Measurements from ENCODE around the gene FHIP1A.
A peak's percentile ranks its signal among the peaks of the same experiment; 100 is the strongest.

The FHIP1A gene

GRCh38 chr4:151446208-151446607 lies 37.2 kb downstream of the FHIP1A start:
- no CpG with 5 or more reads among the region's 2 CpGs for WGBS (ENCODE audit: extremely low coverage, insufficient coverage, insufficient read length)
- no peaks in the 10 kb centered on the region for H3K4me1 ChIP-seq (ENCODE audit: control insufficient read depth in 1 of 2, insufficient read depth in 2 of 2, low read length in 2 of 2)
- H3K27me3 ChIP-seq (ENCODE audit: insufficient read depth, low read length) = no peaks in the 10 kb centered on the region
- no peak overlapping the region for H3K4me2 ChIP-seq (ENCODE audit: low read length)
- no peak overlapping the region for H3K23ac ChIP-seq (ENCODE audit: low read length)
- no peaks in the 10 kb centered on the region for H3K9me3 ChIP-seq (ENCODE audit: insufficient read depth, low read depth, low read length)
- H2BK120ac ChIP-seq (ENCODE audit: insufficient read depth, low read length, poor library complexity) = no peak overlapping the region
- no peak overlapping the region for H3K9ac ChIP-seq (ENCODE audit: low read length)
- no peak overlapping the region for H2BK5ac ChIP-seq (ENCODE audit: low read depth, low read length, poor library complexity)
- H3K18ac ChIP-seq (ENCODE audit: low read length) = no peak overlapping the region
- no peaks in the 10 kb centered on the region for H3K79me1 ChIP-seq (ENCODE audit: low read length)
- no peaks in the 10 kb centered on the region for H3K36me3 ChIP-seq (ENCODE audit: control insufficient read depth in 1 of 2, insufficient read depth in 2 of 2, low read length in 2 of 2)
- no peak overlapping the region for H2AK5ac ChIP-seq (ENCODE audit: low read length)
- no peak overlapping the region for H4K91ac ChIP-seq (ENCODE audit: low read depth, low read length)
- no peaks in the 10 kb centered on the region for H3K79me2 ChIP-seq (ENCODE audit: control insufficient read depth, insufficient read depth, low read length, poor library complexity)
- no peak overlapping the region for H3K4ac ChIP-seq (ENCODE audit: low read depth, low read length)
- no peak overlapping the region for H2AFZ ChIP-seq (ENCODE audit: insufficient read depth, low read length, poor library complexity)
- no peak overlapping the region for H3K4me3 ChIP-seq (ENCODE audit: low read depth, low read length)
- H2BK12ac ChIP-seq (ENCODE audit: low read length) = no peak overlapping the region
- H4K12ac ChIP-seq (ENCODE audit: low read depth, low read length) = no peak overlapping the region
- no peak overlapping the region for H4K8ac ChIP-seq (ENCODE audit: low read depth, low read length)
- no peak for DNase-seq
- no peak overlapping the region for H3K27ac ChIP-seq (ENCODE audit: low read depth, low read length)
- H3K14ac ChIP-seq (ENCODE audit: low read length) = no peak overlapping the region

- Histone ChIP-seq H4K91ac (ENCODE audit: low read depth, low read length) (no peak overlapping the region), H3K4me3 (ENCODE audit: low read depth, low read length) (no peak overlapping the region), H4K8ac (ENCODE audit: low read depth, low read length) (no peak overlapping the region), H3K9ac (ENCODE audit: low read length) (no peak overlapping the region), H2BK5ac (ENCODE audit: low read depth, low read length, poor library complexity) (no peak overlapping the region), H3K4ac (ENCODE audit: low read depth, low read length) (no peak overlapping the region), H3K9me3 (ENCODE audit: insufficient read depth, low read depth, low read length) (no peaks in the 10 kb centered on the region), H3K36me3 (ENCODE audit: control insufficient read depth in 1 of 2, insufficient read depth in 2 of 2, low read length in 2 of 2) (no peaks in the 10 kb centered on the region), H2AFZ (ENCODE audit: insufficient read depth, low read length, poor library complexity) (no peak overlapping the region), H3K4me1 (ENCODE audit: control insufficient read depth in 1 of 2, insufficient read depth in 2 of 2, low read length in 2 of 2) (peaks cover 4 to 7% of the 10 kb centered on the region in 2 experiments), H3K79me1 (ENCODE audit: low read length) (no peaks in the 10 kb centered on the region), H3K23ac (ENCODE audit: low read length) (no peak overlapping the region), H3K79me2 (ENCODE audit: control insufficient read depth, insufficient read depth, low read length, poor library complexity) (no peaks in the 10 kb centered on the region), H2AK5ac (ENCODE audit: low read length) (no peak overlapping the region), H3K14ac (ENCODE audit: low read length) (no peak overlapping the region), H3K27me3 (ENCODE audit: insufficient read depth, low read length) (no peaks in the 10 kb centered on the region), H3K4me2 (ENCODE audit: low read length) (no peak overlapping the region), H4K12ac (ENCODE audit: low read depth, low read length) (no peak overlapping the region), H3K27ac (ENCODE audit: low read depth, low read length) (no peak overlapping the region), H2BK120ac (ENCODE audit: insufficient read depth, low read length, poor library complexity) (no peak overlapping the region), H3K18ac (ENCODE audit: low read length) (no peak overlapping the region), H2BK12ac (ENCODE audit: low read length) (no peak overlapping the region)
- DNase-seq = no peak
- WGBS (ENCODE audit: extremely low coverage, insufficient coverage, insufficient read length) = 100% methylated on average over 1 of the region's 5 CpGs
Observed at GRCh38 chr4:151454513-151454912, 45.5 kb downstream of the FHIP1A start.

GRCh38 chr4:151455212-151455611 lies 46.2 kb downstream of the FHIP1A start:
- Histone ChIP-seq H3K4me3 (ENCODE audit: low read depth, low read length) (no peak overlapping the region), H2AK5ac (ENCODE audit: low read length) (no peak overlapping the region), H3K23ac (ENCODE audit: low read length) (no peak overlapping the region), H3K4me2 (ENCODE audit: low read length) (no peak overlapping the region), H4K12ac (ENCODE audit: low read depth, low read length) (no peak overlapping the region), H2BK5ac (ENCODE audit: low read depth, low read length, poor library complexity) (no peak overlapping the region), H3K4me1 (ENCODE audit: control insufficient read depth in 1 of 2, insufficient read depth in 2 of 2, low read length in 2 of 2) (peaks cover 4 to 7% of the 10 kb centered on the region in 2 experiments), H3K27me3 (ENCODE audit: insufficient read depth, low read length) (no peaks in the 10 kb centered on the region), H3K79me1 (ENCODE audit: low read length) (no peaks in the 10 kb centered on the region), H3K36me3 (ENCODE audit: control insufficient read depth in 1 of 2, insufficient read depth in 2 of 2, low read length in 2 of 2) (no peaks in the 10 kb centered on the region), H3K14ac (ENCODE audit: low read length) (no peak overlapping the region), H2BK12ac (ENCODE audit: low read length) (no peak overlapping the region), H4K8ac (ENCODE audit: low read depth, low read length) (no peak overlapping the region), H3K18ac (ENCODE audit: low read length) (no peak overlapping the region), H2AFZ (ENCODE audit: insufficient read depth, low read length, poor library complexity) (no peak overlapping the region), H2BK120ac (ENCODE audit: insufficient read depth, low read length, poor library complexity) (no peak overlapping the region), H4K91ac (ENCODE audit: low read depth, low read length) (no peak overlapping the region), H3K79me2 (ENCODE audit: control insufficient read depth, insufficient read depth, low read length, poor library complexity) (no peaks in the 10 kb centered on the region), H3K4ac (ENCODE audit: low read depth, low read length) (no peak overlapping the region), H3K9ac (ENCODE audit: low read length) (no peak overlapping the region), H3K27ac (ENCODE audit: low read depth, low read length) (no peak overlapping the region), H3K9me3 (ENCODE audit: insufficient read depth, low read depth, low read length) (no peaks in the 10 kb centered on the region)
- WGBS (ENCODE audit: extremely low coverage, insufficient coverage, insufficient read length) = no CpG with 5 or more reads among the region's 1 CpG
- no peak for DNase-seq

GRCh38 chr4:151458148-151458547 lies 49.2 kb downstream of the FHIP1A start:
- Histone ChIP-seq H4K91ac (ENCODE audit: low read depth, low read length) (no peak overlapping the region), H3K27me3 (ENCODE audit: insufficient read depth, low read length) (no peaks in the 10 kb centered on the region), H2BK12ac (ENCODE audit: low read length) (peak overlapping the region; percentile 30), H3K79me2 (ENCODE audit: control insufficient read depth, insufficient read depth, low read length, poor library complexity) (no peaks in the 10 kb centered on the region), H3K4me2 (ENCODE audit: low read length) (no peak overlapping the region), H2BK120ac (ENCODE audit: insufficient read depth, low read length, poor library complexity) (no peak overlapping the region), H3K79me1 (ENCODE audit: low read length) (no peaks in the 10 kb centered on the region), H3K27ac (ENCODE audit: low read depth, low read length) (no peak overlapping the region), H3K23ac (ENCODE audit: low read length) (no peak overlapping the region), H3K4me3 (ENCODE audit: low read depth, low read length) (no peak overlapping the region), H2BK5ac (ENCODE audit: low read depth, low read length, poor library complexity) (no peak overlapping the region), H3K4ac (ENCODE audit: low read depth, low read length) (no peak overlapping the region), H3K18ac (ENCODE audit: low read length) (no peak overlapping the region), H2AFZ (ENCODE audit: insufficient read depth, low read length, poor library complexity) (no peak overlapping the region), H4K12ac (ENCODE audit: low read depth, low read length) (no peak overlapping the region), H3K36me3 (ENCODE audit: control insufficient read depth in 1 of 2, insufficient read depth in 2 of 2, low read length in 2 of 2) (no peaks in the 10 kb centered on the region), H4K8ac (ENCODE audit: low read depth, low read length) (no peak overlapping the region), H3K9me3 (ENCODE audit: insufficient read depth, low read depth, low read length) (no peaks in the 10 kb centered on the region), H2AK5ac (ENCODE audit: low read length) (no peak overlapping the region), H3K14ac (ENCODE audit: low read length) (no peak overlapping the region), H3K9ac (ENCODE audit: low read length) (no peak overlapping the region), H3K4me1 (ENCODE audit: control insufficient read depth in 1 of 2, insufficient read depth in 2 of 2, low read length in 2 of 2) (peaks cover 4 to 8% of the 10 kb centered on the region in 2 experiments)
- WGBS (ENCODE audit: extremely low coverage, insufficient coverage, insufficient read length) = no CpG with 5 or more reads among the region's 1 CpG
- DNase-seq = no peak

All from trophoblast cell (in vitro differentiated cells and primary cell).